Midbrain (tissue), 1 donor: ENCODE measurements around the gene CHID1.

Source experiments
- DNase-seq: peaks from one replicate; lab custom pipeline; 2025; lab: John Stamatoyannopoulos, UW

The CHID1 gene

GRCh38 chr11:864898-865297, 45.7 kb downstream of the CHID1 start:
- no peak for DNase-seq

GRCh38 chr11:863910-864827, 46.4 kb downstream of the CHID1 start:
- no peak for DNase-seq

GRCh38 chr11:863023-863909, 47.3 kb downstream of the CHID1 start:
- DNase-seq = no peak

GRCh38 chr11:862696-863022, 48.0 kb downstream of the CHID1 start:
- DNase-seq = no peak

- DNase-seq = no peak
Measured at GRCh38 chr11:862081-862661, 48.4 kb downstream of the CHID1 start.

GRCh38 chr11:861105-861479, 49.5 kb downstream of the CHID1 start:
- no peak for DNase-seq

- no peak for DNase-seq
Measured at GRCh38 chr11:860234-861104, 50.1 kb downstream of the CHID1 start.

- DNase-seq = peak; percentile 64
Measured at GRCh38 chr11:859394-860131, 51.0 kb downstream of the CHID1 start.

GRCh38 chr11:858762-859339, 51.8 kb downstream of the CHID1 start:
- no peak for DNase-seq

- no peak for DNase-seq
Measured at GRCh38 chr11:858053-858761, 52.4 kb downstream of the CHID1 start.

GRCh38 chr11:856397-856796, 54.2 kb downstream of the CHID1 start:
- no peak for DNase-seq

GRCh38 chr11:855796-856195, 54.8 kb downstream of the CHID1 start:
- no peak for DNase-seq

- no peak for DNase-seq
Measured at GRCh38 chr11:855330-855674, 55.3 kb downstream of the CHID1 start.

- DNase-seq = no peak
Measured at GRCh38 chr11:854601-855329, 55.8 kb downstream of the CHID1 start.

- no peak for DNase-seq
Measured at GRCh38 chr11:853682-854448, 56.7 kb downstream of the CHID1 start.

- DNase-seq = no peak
Measured at GRCh38 chr11:852762-853161, 57.8 kb downstream of the CHID1 start.

- DNase-seq = no peak
Measured at GRCh38 chr11:850775-851763, 59.5 kb downstream of the CHID1 start.
